Type B pancreatic cell (in vitro differentiated cells): Measurements from ENCODE around the gene ABHD2. TPM values are rescaled to one million over a fixed set of nuclear protein-coding genes. Genes with fewer than 3 reads are reported as not detected.

Experiments
- DNase-seq: peaks from one replicate; pipeline ENCODE4 v3.0.0; 2021; ENCODE audit warnings: mixed read lengths; ENCODE audit not compliant: unreplicated experiment; ENCODE audit errors: extremely low spot score
- H3K27ac Mint-ChIP-seq: 2 replicates; pipeline ENCODE4 v1.8.0; 2021; ENCODE audit warnings: mild to moderate bottlenecking, mixed read lengths
- H3K27me3 Mint-ChIP-seq: 2 replicates; pipeline ENCODE4 v1.8.0; 2021; ENCODE audit warnings: mixed read lengths
- H3K36me3 Mint-ChIP-seq: 2 replicates; pipeline ENCODE4 v1.8.0; 2021; ENCODE audit warnings: mixed read lengths
- H3K4me1 Mint-ChIP-seq: one replicate; pipeline ENCODE4 v1.8.0; 2021; ENCODE audit warnings: mixed read lengths; ENCODE audit not compliant: unreplicated experiment
- H3K4me3 Mint-ChIP-seq: 2 replicates; pipeline ENCODE4 v1.8.0; 2021; ENCODE audit warnings: mild to moderate bottlenecking, mixed read lengths
- H3K9me3 Mint-ChIP-seq: 2 replicates; pipeline ENCODE4 v1.8.0; 2021; ENCODE audit warnings: mixed read lengths
- total RNA-seq: library from RNA; stranded (reverse); gene quantifications from 2 replicates; pipeline ENCODE4 v1.2.1, GENCODE V29; 2021; ENCODE audit warnings: low replicate concordance
- TF ChIP-seq, protein P1 (sequence below): fragments of 200-600 bp; sonication (generic); conservative IDR thresholded peaks from 2 replicates; pipeline ENCODE4 v1.5.0; 2021; ENCODE audit warnings: antibody characterized with exemption, mild to moderate bottlenecking

ABHD2 gene
- total RNA-seq, 1 donor from 2014 or later: 55.4 TPM

DNA sequence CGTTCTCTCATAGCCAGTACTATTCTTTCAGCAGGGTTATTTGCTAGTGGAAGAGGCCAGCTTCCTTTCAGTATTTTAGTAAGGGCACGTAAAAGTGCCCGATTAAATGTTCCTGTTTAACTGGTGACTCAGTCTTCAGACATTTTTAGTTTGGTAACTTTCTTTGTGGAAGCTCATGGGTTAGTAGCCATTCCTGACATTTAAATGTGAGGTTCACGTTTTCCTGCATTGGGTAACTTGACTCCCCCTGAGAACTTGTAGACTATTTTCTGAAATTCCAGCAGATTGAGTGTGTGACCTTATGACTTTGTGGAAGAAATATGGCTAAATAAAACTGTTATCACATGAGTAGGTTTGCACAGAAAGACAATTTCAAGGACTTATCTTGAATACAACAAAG is 16.9 kb downstream of the ABHD2 start:
- H3K4me3 Mint-ChIP-seq: no peak overlapping the region
- no peaks in the 10 kb centered on the region for H3K9me3 Mint-ChIP-seq
- TF ChIP-seq, protein P1, sequence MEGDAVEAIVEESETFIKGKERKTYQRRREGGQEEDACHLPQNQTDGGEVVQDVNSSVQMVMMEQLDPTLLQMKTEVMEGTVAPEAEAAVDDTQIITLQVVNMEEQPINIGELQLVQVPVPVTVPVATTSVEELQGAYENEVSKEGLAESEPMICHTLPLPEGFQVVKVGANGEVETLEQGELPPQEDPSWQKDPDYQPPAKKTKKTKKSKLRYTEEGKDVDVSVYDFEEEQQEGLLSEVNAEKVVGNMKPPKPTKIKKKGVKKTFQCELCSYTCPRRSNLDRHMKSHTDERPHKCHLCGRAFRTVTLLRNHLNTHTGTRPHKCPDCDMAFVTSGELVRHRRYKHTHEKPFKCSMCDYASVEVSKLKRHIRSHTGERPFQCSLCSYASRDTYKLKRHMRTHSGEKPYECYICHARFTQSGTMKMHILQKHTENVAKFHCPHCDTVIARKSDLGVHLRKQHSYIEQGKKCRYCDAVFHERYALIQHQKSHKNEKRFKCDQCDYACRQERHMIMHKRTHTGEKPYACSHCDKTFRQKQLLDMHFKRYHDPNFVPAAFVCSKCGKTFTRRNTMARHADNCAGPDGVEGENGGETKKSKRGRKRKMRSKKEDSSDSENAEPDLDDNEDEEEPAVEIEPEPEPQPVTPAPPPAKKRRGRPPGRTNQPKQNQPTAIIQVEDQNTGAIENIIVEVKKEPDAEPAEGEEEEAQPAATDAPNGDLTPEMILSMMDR: no peak
- no peaks in the 10 kb centered on the region for H3K27me3 Mint-ChIP-seq
- peak overlapping the region; percentile 36 for H3K27ac Mint-ChIP-seq
- H3K36me3 Mint-ChIP-seq: peaks cover 9% of the 10 kb centered on the region
- H3K4me1 Mint-ChIP-seq: peaks cover 40% of the 10 kb centered on the region
- no peak for DNase-seq

DNA sequence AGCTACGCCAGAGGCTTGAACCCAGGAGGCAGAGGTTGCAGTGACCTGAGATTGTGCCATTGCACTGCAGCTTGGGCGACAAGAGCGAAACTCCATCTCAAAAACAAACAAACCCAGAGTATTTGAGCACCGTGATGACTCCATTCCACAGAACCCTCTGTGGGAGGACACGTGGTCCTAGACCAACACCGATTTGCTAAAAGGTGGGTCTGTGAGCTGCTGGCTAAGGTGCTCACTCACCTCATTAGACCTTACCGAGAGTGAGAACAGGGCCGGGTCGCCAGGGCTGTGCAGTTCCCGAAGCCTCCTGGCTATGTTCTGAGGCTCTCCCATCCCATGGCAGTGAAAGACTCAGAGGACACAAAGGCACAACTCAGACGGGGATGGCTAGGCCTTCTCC is 17.9 kb downstream of the ABHD2 start:
- Mint-ChIP-seq H3K27ac (no peak overlapping the region), H3K4me3 (no peak overlapping the region), H3K9me3 (no peaks in the 10 kb centered on the region), H3K4me1 (peaks cover 41% of the 10 kb centered on the region), H3K36me3 (peaks cover 6% of the 10 kb centered on the region), H3K27me3 (no peaks in the 10 kb centered on the region)
- TF ChIP-seq, protein P1: no peak
- no peak for DNase-seq

DNA sequence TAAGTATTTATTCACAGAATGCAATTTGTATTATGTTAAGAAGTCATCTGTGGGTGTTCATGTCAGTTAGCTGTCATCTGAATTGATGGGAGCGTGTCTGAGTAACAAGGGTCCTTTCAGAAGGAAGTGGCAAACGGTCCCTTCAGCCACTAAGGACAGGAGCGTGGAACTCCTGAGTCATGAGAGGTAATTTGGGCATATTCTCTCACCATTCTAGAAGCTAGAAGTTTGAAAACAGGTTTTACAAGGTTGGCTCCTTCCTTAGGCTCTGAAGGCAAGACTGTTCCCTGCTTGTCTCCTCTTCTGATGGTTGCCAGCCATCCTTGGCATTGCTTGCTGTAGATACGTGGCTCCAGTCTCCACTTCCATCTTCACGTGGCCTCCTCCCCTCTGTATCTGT is 19.7 kb downstream of the ABHD2 start:
- TF ChIP-seq, protein P1: no peak
- Mint-ChIP-seq H3K27me3 (no peaks in the 10 kb centered on the region), H3K4me3 (no peak overlapping the region), H3K4me1 (peaks cover 39% of the 10 kb centered on the region), H3K9me3 (no peaks in the 10 kb centered on the region), H3K36me3 (no peaks in the 10 kb centered on the region), H3K27ac (peak overlapping the region; percentile 18)
- DNase-seq: no peak

DNA sequence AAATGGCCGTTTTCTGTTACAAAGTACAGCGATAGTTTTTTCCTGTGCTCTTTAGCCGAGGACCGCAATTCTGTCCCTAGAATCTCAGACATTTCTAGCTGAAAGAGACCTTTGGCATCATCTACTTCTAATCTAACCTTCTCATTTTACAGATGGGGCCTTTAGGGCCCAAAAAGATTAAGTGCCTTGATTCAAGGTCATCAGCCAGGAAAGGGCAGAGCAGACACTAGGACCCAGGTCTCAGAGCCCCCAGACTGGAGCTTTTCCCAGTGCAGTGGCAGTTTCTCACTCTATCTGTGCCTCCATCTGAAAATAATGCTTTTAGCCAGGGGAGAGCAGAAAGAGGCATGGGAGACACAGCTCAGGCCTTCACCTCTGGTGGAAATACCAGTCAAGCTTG is 20.6 kb downstream of the ABHD2 start:
- DNase-seq: no peak
- Mint-ChIP-seq H3K27ac (no peak overlapping the region), H3K27me3 (no peaks in the 10 kb centered on the region), H3K36me3 (no peaks in the 10 kb centered on the region), H3K4me1 (peaks cover 48% of the 10 kb centered on the region), H3K9me3 (no peaks in the 10 kb centered on the region), H3K4me3 (no peak overlapping the region)
- TF ChIP-seq, protein P1: no peak

DNA sequence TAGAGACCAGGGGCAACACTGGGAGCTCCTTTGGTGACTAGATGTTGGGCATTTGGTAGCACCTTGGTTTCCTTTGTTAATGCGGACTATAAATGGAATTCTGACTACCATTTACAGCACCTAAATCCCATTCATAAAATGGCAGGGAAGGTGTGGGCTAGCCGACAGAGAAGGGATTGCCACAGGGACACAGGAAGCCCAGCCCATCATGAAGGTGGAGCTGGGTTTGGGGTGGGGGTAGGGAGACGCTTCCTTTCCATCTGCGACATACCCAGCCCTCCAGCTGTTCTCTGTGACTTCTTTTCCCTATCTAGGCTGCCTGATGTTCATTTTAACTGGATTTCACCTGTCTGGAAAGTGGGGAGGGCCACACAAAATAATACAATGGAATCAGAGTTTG is 21.0 kb downstream of the ABHD2 start:
- no peaks in the 10 kb centered on the region for H3K27me3 Mint-ChIP-seq
- TF ChIP-seq, protein P1: no peak

DNA sequence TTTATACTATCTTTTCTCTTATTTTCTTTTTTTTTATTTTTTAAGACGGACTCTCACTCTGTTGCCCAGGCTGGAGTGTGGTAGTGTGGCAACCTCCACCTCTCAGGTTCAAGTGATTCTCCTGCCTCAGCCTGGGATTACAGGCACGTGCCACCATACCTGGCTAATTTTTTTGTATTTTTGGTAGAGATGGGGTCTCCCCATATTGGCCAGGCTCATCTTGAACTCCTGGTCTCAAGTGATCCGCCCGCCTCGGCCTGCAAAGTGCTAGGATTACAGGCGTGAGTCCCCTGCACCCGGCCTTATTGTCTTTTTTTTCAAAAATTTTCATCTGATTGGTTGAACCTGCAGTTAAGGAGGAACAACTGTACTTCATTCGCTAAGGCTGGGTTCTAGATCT is 21.8 kb downstream of the ABHD2 start:
- H3K4me3 Mint-ChIP-seq: no peak overlapping the region
- no peak overlapping the region for H3K27ac Mint-ChIP-seq
- peaks cover 3% of the 10 kb centered on the region for H3K36me3 Mint-ChIP-seq
- H3K4me1 Mint-ChIP-seq: peaks cover 47% of the 10 kb centered on the region
- no peak for DNase-seq
- no peaks in the 10 kb centered on the region for H3K27me3 Mint-ChIP-seq
- TF ChIP-seq, protein P1: no peak
- H3K9me3 Mint-ChIP-seq: no peaks in the 10 kb centered on the region

More for the DNA sequence above, 21.0 kb downstream of the ABHD2 start:
- no peaks in the 10 kb centered on the region for H3K36me3 Mint-ChIP-seq
- H3K4me3 Mint-ChIP-seq: no peak overlapping the region
- no peak overlapping the region for H3K27ac Mint-ChIP-seq
- peaks cover 51% of the 10 kb centered on the region for H3K4me1 Mint-ChIP-seq
- no peaks in the 10 kb centered on the region for H3K9me3 Mint-ChIP-seq
- DNase-seq: no peak
